ENCODE results near the gene PSMG1.

GRCh38 chr21:39181205-39181818, 1.9 kb downstream of the PSMG1 start:
- no peak for TF ChIP-seq POLR2A (IDR thresholded peaks at IDR 0.05)
- no peak for TF ChIP-seq CTCF (IDR thresholded peaks at IDR 0.05)
- TF ChIP-seq EP300 (IDR thresholded peaks at IDR 0.05) = no peak
